ENCODE measurements around the gene CA9.

DNA sequence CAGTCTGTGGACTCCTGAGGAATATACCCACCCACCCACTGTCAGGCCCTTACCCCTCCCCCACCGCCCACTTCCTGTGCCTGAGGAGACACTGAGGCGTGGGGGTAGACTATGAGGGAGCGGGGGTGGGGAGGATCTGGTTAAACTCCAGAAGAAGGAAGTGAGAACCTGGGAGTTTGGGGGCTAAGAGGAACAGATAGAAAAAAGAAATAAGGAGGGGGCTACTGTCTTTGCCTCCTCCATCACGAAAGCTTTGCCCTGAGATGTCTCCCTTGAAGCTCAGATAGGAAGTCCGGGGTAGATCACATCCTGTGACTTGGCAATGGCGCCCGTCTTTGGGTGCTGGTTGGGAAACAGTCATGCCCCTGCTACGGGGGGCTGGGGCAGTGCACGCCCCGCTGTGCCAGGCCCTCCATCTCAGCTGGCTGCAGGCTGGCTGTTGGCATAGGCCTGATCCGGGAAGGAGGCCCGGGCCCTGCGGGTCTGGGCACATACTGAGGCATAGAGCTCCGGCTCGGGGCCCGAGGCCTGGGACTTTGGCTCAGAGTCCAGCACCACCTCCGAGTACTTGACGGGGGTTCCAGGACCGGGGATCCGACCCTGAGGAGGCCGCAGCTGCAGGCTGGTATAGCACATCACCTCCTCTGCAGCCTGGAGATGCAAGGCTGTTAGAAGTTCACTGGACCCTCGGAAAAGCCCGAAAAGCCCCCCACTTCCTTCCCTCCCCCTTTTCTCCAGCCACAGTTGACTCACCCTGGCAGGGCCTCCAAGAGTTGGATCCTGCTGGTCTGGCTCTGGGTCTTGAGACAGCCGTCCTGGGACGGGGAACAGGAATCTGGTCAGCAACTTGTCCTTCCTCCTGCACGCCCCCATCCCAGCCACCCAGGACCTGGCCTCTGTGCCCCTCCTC is 24.0 kb upstream of the CA9 start:
- no peak for TF ChIP-seq EZH2phosphoT487 (IDR thresholded peaks at IDR 0.05; ENCODE audit: unreplicated experiment)
- TF ChIP-seq, protein P1, sequence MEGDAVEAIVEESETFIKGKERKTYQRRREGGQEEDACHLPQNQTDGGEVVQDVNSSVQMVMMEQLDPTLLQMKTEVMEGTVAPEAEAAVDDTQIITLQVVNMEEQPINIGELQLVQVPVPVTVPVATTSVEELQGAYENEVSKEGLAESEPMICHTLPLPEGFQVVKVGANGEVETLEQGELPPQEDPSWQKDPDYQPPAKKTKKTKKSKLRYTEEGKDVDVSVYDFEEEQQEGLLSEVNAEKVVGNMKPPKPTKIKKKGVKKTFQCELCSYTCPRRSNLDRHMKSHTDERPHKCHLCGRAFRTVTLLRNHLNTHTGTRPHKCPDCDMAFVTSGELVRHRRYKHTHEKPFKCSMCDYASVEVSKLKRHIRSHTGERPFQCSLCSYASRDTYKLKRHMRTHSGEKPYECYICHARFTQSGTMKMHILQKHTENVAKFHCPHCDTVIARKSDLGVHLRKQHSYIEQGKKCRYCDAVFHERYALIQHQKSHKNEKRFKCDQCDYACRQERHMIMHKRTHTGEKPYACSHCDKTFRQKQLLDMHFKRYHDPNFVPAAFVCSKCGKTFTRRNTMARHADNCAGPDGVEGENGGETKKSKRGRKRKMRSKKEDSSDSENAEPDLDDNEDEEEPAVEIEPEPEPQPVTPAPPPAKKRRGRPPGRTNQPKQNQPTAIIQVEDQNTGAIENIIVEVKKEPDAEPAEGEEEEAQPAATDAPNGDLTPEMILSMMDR (conservative IDR thresholded peaks at IDR 0.05; ENCODE audit: low read depth in 2 of 2), result no peak
- no peak for TF ChIP-seq JUNB (IDR thresholded peaks at IDR 0.05; ENCODE audit: unreplicated experiment)
- no peak for TF ChIP-seq CREB1 (CRISPR knock-in tag; IDR thresholded peaks at IDR 0.05; ENCODE audit: low read depth)
- no peak for TF ChIP-seq REST (IDR thresholded peaks at IDR 0.05; ENCODE audit: unreplicated experiment)
- no peak for TF ChIP-seq ZNF331 (CRISPR knock-in tag; IDR thresholded peaks at IDR 0.05; ENCODE audit: low read depth)
- TF ChIP-seq EZH2 (IDR thresholded peaks at IDR 0.05; ENCODE audit: low read depth, unreplicated experiment), result no peak
- no peak for TF ChIP-seq POLR2AphosphoS5 (IDR thresholded peaks at IDR 0.05; ENCODE audit: low read depth)
- TF ChIP-seq STAT1 (IDR thresholded peaks at IDR 0.05; ENCODE audit: unreplicated experiment), result no peak
- TF ChIP-seq ETS1 (IDR thresholded peaks at IDR 0.05), result no peak
